ENCODE data around the gene CABLES1.
"Not testable (repeated sequence)": the region's sequence is repeated elsewhere in the genome, so short reads cannot be mapped to it uniquely, and the experiment has no call there.

CABLES1 gene

DNA sequence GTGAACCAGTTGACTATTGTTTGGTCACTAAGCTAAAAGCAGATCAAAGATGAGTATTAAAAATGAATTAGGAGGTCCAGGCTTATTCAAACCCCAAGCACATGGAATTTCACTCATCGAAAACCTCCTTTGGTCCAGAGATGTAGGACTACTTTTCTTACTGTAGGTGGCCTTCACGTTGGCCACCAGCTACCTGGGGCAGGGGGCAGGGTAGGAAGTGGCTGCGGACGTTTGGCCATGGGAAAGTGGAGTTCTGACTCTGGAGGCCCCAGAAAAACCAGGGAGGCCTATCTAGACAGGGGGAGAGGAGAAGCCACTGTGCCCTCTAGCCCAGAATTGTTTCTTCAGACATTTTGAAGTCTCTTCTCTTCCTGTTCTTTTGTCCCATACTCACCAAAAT is 31.8 kb upstream of the CABLES1 start:
- Mint-ChIP-seq H3K36me3 (ENCODE audit: low read depth) (no peaks in the 10 kb centered on the region), H3K27ac (no peak overlapping the region), H3K27me3 (ENCODE audit: low read depth) (peaks cover 2% of the 10 kb centered on the region), H3K4me3 (no peak overlapping the region), H3K4me1 (ENCODE audit: low read depth) (peaks cover 2% of the 10 kb centered on the region), H3K9me3 (no peaks in the 10 kb centered on the region)
- no peak for DNase-seq (ENCODE audit: low spot score)

DNA sequence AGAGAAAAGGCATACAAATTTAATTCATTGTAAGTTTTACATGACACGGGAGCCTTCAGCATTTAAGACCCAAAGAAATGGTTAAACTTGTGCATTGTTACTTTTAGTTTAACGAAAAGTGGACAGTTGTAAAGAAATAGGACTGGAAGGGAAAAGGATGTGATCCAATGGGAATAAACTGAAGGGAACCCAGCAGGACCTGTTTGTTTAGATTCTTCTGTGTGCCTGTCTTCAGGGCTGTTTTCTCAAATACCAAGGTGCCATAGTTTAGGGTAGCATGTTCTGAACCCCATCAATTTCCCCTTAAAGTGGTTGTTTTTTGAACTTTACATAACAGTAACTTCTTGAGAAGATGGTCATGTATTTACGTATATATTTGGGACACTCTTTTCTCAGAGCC is 30.3 kb upstream of the CABLES1 start:
- Mint-ChIP-seq H3K36me3 (ENCODE audit: low read depth) (no peaks in the 10 kb centered on the region), H3K4me1 (ENCODE audit: low read depth) (no peaks in the 10 kb centered on the region)

DNA sequence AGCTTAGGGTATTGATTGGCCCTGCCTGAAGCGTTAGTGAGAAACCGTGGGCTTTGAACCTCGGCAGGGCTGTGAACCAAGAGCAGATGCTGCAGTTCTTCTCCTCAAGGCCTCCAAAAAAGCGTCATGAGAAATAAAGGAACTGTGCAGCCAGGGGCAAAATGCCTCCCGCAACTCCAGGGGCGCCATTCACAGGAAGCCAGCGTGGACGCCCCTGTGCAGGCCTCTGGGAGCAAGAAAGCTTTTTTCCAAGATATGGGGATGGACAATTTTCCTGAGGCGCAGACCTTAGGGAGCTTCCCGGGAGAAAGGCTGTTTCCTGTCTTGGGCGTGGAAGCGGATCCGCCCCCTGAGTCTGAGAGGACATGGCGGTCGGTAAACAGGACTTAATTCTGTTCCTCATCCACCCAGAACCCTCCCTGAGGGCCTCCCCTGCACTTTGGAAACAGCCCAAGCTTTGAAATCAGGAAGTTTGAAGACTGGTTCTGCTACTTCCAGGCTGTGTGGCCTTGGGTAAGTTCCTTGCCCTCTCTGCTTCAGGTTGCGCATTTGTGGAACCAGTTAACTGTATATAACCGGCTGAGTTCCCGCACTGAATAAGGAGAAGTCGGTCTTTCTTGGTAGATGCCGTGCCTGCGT is 29.6 kb upstream of the CABLES1 start:
- H3K36me3 Mint-ChIP-seq (ENCODE audit: low read depth) = no peaks in the 10 kb centered on the region
- no peak for DNase-seq (ENCODE audit: low spot score)
- no peak overlapping the region for H3K4me3 Mint-ChIP-seq
- H3K9me3 Mint-ChIP-seq = no peaks in the 10 kb centered on the region
- H3K27ac Mint-ChIP-seq = no peak overlapping the region
- H3K4me1 Mint-ChIP-seq (ENCODE audit: low read depth) = no peaks in the 10 kb centered on the region
- peaks cover 2% of the 10 kb centered on the region for H3K27me3 Mint-ChIP-seq (ENCODE audit: low read depth)

More for the DNA sequence above, 30.3 kb upstream of the CABLES1 start:
- H3K27me3 Mint-ChIP-seq (ENCODE audit: low read depth) = peaks cover 2% of the 10 kb centered on the region
- H3K4me3 Mint-ChIP-seq = no peak overlapping the region
- DNase-seq (ENCODE audit: low spot score) = no peak
- no peak overlapping the region for H3K27ac Mint-ChIP-seq
- no peaks in the 10 kb centered on the region for H3K9me3 Mint-ChIP-seq

DNA sequence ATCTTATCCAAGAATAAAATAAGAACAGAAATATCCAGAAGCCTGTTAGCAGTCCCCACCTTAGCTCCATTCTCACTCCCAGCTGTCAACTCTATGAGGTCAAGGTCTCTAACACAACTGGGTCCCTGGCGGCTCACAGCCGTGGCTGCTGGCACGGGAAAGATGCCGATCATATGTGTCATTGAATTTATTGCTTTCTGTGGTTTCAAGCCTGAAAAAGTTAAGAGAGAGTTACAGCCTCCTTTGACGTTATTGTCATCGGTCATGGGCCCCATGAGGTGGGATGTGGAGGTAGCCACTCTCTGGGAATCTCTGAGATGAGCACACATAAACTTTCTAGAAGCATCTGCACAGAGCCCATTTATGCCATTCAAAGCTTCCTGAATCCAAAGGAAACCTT is 28.7 kb upstream of the CABLES1 start:
- Mint-ChIP-seq H3K36me3 (ENCODE audit: low read depth) (no peaks in the 10 kb centered on the region), H3K27me3 (ENCODE audit: low read depth) (peaks cover 2% of the 10 kb centered on the region), H3K9me3 (no peaks in the 10 kb centered on the region), H3K4me1 (ENCODE audit: low read depth) (no peaks in the 10 kb centered on the region), H3K27ac (no peak overlapping the region), H3K4me3 (no peak overlapping the region)
- no peak for DNase-seq (ENCODE audit: low spot score)

DNA sequence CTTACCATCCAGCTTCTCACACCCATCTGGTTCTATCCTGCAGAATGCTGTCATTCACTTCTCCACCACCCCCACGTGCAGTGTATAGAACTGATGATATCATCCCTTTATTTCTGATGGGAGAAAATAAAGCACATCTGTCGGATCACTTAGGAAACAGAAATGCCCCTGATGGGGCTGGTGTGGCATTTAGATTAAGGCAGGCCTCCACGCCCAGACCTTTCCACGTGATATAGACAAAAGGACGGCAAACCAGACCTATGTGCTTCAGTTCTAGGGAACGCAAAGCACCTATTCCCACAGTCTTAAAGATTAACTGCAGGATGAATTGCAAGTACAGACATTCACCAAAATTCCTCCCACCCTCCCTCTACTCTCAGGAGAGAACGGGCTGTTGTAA is 27.6 kb upstream of the CABLES1 start:
- H3K36me3 Mint-ChIP-seq (ENCODE audit: low read depth) = no peaks in the 10 kb centered on the region
- no peak overlapping the region for H3K4me3 Mint-ChIP-seq
- H3K27me3 Mint-ChIP-seq (ENCODE audit: low read depth) = peaks cover 6% of the 10 kb centered on the region
- no peaks in the 10 kb centered on the region for H3K9me3 Mint-ChIP-seq
- H3K4me1 Mint-ChIP-seq (ENCODE audit: low read depth) = no peaks in the 10 kb centered on the region
- DNase-seq (ENCODE audit: low spot score) = no peak
- H3K27ac Mint-ChIP-seq = no peak overlapping the region

DNA sequence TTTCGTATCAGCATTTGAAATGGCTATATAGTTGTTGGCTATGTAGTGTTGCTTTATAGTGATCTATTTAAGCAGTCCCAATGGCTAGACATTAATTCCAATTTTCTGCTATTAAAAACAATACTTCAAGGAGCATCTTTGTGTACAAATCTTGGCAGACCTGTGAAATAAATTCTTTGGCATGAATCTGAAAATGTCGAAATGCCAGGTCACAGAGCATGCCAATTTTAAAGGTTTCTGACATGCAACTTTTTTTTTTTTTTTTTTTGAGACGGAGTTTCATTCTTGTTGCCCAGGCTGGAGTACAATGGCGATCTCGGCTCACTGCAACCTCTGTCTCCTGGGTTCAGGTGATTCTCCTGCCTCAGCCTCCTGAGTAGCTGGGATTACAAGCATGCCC is 26.8 kb upstream of the CABLES1 start:
- no peak overlapping the region for H3K4me3 Mint-ChIP-seq
- H3K36me3 Mint-ChIP-seq (ENCODE audit: low read depth) = no peaks in the 10 kb centered on the region
- H3K27ac Mint-ChIP-seq = no peak overlapping the region
- no peaks in the 10 kb centered on the region for H3K4me1 Mint-ChIP-seq (ENCODE audit: low read depth)
- no peak for DNase-seq (ENCODE audit: low spot score)
- peaks cover 5% of the 10 kb centered on the region for H3K27me3 Mint-ChIP-seq (ENCODE audit: low read depth)
- H3K9me3 Mint-ChIP-seq = no peaks in the 10 kb centered on the region

DNA sequence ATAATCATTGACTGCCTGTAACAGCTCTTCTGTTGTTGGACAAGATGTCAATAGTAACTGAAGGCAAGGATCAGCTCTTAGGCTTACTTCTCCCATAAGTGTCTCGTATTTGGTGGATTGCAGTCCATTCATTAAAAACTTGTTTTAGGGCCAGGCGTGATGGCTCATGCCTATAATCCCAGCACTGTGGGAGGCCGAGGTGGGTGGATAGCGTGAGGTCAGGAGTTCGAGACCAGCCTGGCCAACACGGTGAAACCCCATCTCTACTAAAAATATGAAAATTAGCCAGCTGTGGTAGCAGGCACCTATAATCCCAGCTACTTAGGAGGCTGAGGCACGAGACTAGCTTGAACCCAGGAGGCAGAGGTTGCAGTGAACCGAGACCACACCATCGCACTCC is 26.1 kb upstream of the CABLES1 start:
- H3K36me3 Mint-ChIP-seq (ENCODE audit: low read depth); DNase-seq (ENCODE audit: low spot score); H3K27me3 Mint-ChIP-seq (ENCODE audit: low read depth); H3K9me3 Mint-ChIP-seq; H3K4me1 Mint-ChIP-seq (ENCODE audit: low read depth); H3K27ac Mint-ChIP-seq; H3K4me3 Mint-ChIP-seq: not testable (repeated sequence)

DNA sequence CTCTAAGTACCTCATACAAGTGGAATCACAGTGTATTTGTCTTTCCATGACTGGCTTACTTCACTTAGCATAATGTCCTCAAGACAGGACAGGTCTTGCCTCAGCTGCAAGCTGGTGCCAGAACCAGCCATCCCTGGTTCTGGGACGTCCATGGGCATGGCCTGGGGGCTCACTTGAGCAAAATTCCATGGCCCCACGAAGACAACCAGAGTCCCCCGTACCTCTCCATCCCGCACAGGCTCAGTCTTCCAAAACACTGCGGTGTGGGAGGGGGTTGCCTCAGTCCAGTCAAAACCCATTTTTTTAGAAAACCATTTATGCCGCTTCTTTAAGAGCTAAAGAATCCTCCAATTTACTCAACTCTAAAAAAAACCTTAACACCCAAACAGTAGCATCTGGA is 21.7 kb upstream of the CABLES1 start:
- Mint-ChIP-seq H3K4me1 (ENCODE audit: low read depth) (peaks cover 8% of the 10 kb centered on the region), H3K27me3 (ENCODE audit: low read depth) (peaks cover 16% of the 10 kb centered on the region)

DNA sequence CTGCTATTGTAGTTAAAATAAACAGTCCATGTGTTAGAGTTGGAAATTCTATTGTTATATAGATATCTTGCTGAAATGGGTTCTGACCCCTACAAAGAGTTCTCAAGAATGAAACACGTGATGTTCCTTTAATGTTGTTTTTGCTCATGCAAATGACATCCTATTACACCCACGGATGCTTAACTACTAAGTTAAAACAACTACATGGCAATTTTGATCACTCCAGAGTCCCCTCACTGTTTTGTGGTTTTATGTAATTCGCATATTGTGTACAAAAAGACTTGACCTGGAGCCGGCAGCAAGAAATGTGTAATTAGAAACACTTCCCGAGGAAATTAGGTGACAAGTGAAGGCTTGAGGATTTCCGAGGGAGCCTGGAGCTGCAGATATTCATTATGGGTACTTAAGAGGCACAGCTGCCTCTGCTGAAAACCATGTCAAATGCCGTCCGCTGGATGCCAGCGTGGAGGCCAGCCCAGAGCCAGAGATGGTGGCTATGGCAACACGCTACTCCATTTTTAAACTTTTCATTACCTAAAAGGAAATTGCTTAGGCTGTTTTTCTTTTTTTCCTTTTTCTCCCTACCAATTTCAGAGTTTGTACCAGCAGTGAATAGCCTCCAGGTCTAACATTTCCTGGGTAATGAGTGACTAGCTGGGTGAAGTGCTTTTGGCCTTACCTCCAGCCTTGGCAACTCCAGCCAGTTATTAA is 21.0 kb upstream of the CABLES1 start:
- no peak overlapping the region for H3K4me3 Mint-ChIP-seq
- no peak overlapping the region for H3K27ac Mint-ChIP-seq
- H3K36me3 Mint-ChIP-seq (ENCODE audit: low read depth) = no peaks in the 10 kb centered on the region
- peaks cover 16% of the 10 kb centered on the region for H3K27me3 Mint-ChIP-seq (ENCODE audit: low read depth)
- H3K9me3 Mint-ChIP-seq = no peaks in the 10 kb centered on the region
- DNase-seq (ENCODE audit: low spot score) = no peak
- H3K4me1 Mint-ChIP-seq (ENCODE audit: low read depth) = peaks cover 8% of the 10 kb centered on the region

More for the DNA sequence above, 21.7 kb upstream of the CABLES1 start:
- Mint-ChIP-seq H3K27ac (no peak overlapping the region), H3K9me3 (no peaks in the 10 kb centered on the region), H3K4me3 (no peak overlapping the region), H3K36me3 (ENCODE audit: low read depth) (no peaks in the 10 kb centered on the region)
- no peak for DNase-seq (ENCODE audit: low spot score)

DNA sequence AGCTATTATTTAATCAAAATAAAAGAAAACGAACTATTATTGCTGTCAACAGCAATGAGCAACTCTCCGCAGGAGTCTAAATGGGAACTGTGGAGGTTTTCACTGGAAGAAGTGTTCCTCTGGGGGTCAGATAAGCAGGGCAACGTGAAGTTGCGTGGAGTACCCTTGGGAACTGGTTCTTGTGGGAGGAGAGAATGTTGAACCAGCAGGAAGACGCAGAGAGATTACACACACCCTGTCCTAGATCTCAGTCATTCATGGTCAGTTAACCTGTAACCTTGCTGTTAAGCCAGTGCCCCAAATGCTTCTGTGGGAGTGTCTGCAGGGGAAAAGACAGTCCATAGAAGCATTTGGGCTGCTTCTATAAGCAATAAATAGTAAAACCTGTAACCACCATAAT is 20.4 kb upstream of the CABLES1 start:
- Mint-ChIP-seq H3K4me3 (no peak overlapping the region), H3K36me3 (ENCODE audit: low read depth) (no peaks in the 10 kb centered on the region), H3K4me1 (ENCODE audit: low read depth) (peaks cover 8% of the 10 kb centered on the region), H3K27me3 (ENCODE audit: low read depth) (peaks cover 16% of the 10 kb centered on the region), H3K27ac (no peak overlapping the region), H3K9me3 (no peaks in the 10 kb centered on the region)
- no peak for DNase-seq (ENCODE audit: low spot score)

DNA sequence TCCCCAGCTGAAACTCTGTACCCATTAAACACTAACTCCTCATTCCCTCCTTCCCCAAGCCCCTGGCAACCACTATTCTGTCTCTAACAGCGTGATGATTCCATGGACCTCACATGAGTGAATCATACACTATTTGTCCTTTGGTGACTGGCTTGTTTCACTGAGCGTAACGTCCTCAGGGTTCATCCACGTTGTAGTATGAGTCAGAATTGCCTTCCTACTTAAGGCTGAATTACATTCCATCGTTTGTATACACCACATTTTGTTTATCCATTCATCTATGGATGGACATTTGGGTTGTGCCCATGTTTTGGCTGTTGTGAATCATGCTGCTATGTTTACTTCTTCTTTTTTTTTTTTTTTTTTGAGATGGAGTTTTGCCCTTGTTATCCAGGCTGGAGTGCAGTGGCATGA is 19.6 kb upstream of the CABLES1 start:
- Mint-ChIP-seq H3K4me3 (no peak overlapping the region), H3K27me3 (ENCODE audit: low read depth) (peaks cover 16% of the 10 kb centered on the region), H3K36me3 (ENCODE audit: low read depth) (no peaks in the 10 kb centered on the region), H3K9me3 (no peaks in the 10 kb centered on the region), H3K4me1 (ENCODE audit: low read depth) (peaks cover 8% of the 10 kb centered on the region), H3K27ac (no peak overlapping the region)
- no peak for DNase-seq (ENCODE audit: low spot score)

DNA sequence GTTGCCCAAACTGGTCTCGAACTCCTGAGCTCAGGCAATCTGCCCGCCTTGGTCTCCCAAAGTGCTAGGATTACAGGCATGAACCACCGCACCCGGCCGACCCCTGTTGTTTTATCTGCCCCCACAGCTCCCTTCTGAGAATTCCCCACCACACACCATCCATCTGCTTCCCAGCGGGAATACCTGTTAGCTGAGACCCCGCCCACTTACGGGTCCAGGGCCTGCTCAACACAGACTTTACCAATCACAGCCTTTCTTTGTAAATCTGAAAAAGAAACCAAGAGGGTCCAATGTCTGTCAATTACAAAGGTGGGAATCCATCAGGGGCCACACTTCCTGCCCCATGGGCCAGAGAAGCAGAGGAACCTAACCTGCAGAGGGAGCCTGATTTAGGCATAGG is 14.2 kb upstream of the CABLES1 start:
- no peaks in the 10 kb centered on the region for H3K36me3 Mint-ChIP-seq (ENCODE audit: low read depth)
- H3K9me3 Mint-ChIP-seq = no peaks in the 10 kb centered on the region
- H3K4me3 Mint-ChIP-seq = no peak overlapping the region
- no peak overlapping the region for H3K27ac Mint-ChIP-seq
- peaks cover 11% of the 10 kb centered on the region for H3K27me3 Mint-ChIP-seq (ENCODE audit: low read depth)
- no peak for DNase-seq (ENCODE audit: low spot score)
- no peaks in the 10 kb centered on the region for H3K4me1 Mint-ChIP-seq (ENCODE audit: low read depth)

DNA sequence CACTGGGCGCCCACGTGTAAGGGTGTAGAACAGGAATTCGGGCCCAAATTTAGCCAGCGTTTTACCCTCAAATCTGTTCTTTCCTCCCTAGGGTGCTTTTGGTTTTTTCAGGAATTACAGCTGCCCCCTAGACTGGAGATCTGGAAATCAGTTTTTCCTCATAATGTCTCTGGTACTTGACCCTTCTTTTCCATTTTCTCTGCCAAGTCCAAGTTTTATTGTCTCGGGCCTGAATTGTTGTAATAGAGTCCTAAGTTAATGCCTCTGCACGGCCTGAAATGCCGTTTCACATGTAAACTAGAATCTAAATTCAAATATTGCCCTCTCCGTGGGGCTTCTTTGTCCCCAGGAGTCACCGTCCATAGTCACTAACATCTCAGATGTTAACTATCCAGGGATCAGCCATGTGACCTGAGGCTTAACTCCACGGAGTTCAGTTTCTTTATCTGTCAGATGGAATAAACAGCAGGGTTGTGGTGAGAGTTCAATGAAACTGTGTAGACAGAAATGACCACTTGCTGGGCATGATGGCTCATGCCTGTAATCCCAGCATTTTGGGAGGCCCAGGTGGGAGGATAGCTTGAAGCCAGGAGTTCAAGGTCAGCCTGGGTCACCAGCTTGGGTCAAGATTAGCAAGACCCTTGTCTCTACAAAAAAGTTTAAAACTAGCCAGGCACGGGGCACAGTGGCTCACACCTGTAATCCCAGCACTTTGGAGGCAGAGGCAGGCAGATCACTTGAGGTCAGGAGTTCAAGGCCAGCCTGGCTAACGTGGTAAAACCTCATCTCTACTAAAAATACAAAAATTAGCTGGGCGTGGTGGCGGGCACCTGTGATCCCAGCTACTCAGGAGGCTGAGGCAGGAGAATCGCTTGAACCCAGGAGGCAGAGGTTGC is 12.7 kb upstream of the CABLES1 start:
- Mint-ChIP-seq H3K4me3 (no peak overlapping the region), H3K36me3 (ENCODE audit: low read depth) (no peaks in the 10 kb centered on the region), H3K4me1 (ENCODE audit: low read depth) (no peaks in the 10 kb centered on the region), H3K9me3 (no peaks in the 10 kb centered on the region), H3K27ac (no peak overlapping the region), H3K27me3 (ENCODE audit: low read depth) (peaks cover 11% of the 10 kb centered on the region)
- no peak for DNase-seq (ENCODE audit: low spot score)

DNA sequence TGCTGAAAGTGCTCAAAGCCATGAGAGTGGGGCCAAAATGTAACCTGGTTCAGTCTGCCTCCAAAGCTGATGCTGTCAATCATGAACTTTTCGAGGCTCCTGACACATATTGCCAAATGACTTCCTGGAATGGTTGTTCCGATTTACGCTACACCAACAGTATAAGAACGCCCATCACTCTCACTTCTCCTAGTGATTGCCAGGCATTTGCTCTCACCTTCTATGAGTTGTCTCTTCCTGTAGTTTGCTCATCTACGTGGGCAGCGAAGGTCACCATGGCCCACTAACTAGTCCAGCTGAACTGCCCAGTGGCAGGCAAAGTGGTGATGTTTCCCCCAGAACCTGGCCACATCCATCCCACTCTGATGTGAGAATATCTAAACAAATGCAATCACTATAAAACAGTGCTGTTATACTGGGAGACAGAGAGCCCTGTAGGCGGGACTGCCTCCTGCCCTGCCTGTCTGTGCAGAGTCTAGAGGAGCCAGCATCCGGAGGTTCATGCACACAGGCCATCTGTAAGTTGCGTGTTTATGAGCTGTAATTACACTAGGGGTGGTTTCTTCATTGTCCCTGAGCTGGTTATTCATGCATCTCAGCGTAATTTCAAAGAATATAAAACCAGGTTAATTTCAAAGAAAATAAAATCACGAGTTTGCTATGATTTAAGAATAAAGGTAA is 8.8 kb upstream of the CABLES1 start:
- DNase-seq (ENCODE audit: low spot score) = no peak
- Mint-ChIP-seq H3K27ac (no peak overlapping the region), H3K27me3 (ENCODE audit: low read depth) (peaks cover 9% of the 10 kb centered on the region), H3K4me3 (no peak overlapping the region), H3K36me3 (ENCODE audit: low read depth) (no peaks in the 10 kb centered on the region), H3K9me3 (no peaks in the 10 kb centered on the region), H3K4me1 (ENCODE audit: low read depth) (no peaks in the 10 kb centered on the region)
